Endothelial cell of hepatic sinusoid (primary cell): ENCODE data around the gene CREB3L1.

Experiments
- in situ Hi-C: cut with HindIII; loops from 2 replicates; pipeline ENCODE4 v1.10.0; 2017; ENCODE audit warnings: low sequenced_read_pairs

CREB3L1 gene

GRCh38 chr11:46360878-46361277 is 83.4 kb downstream of the CREB3L1 start:
- in situ Hi-C loops: no loop called here

GRCh38 chr11:46361283-46362155 is 84.1 kb downstream of the CREB3L1 start:
- in situ Hi-C loops: no loop called here

- in situ Hi-C loops: no loop called here
Observed at GRCh38 chr11:46362156-46363030, 84.9 kb downstream of the CREB3L1 start.

- in situ Hi-C loops: no loop called here
Observed at GRCh38 chr11:46363031-46363407, 85.6 kb downstream of the CREB3L1 start.

GRCh38 chr11:46363455-46364005 is 86.1 kb downstream of the CREB3L1 start:
- in situ Hi-C loops: no loop called here

GRCh38 chr11:46364056-46364455 is 86.6 kb downstream of the CREB3L1 start:
- in situ Hi-C loops: no loop called here

GRCh38 chr11:46364791-46365190 is 87.3 kb downstream of the CREB3L1 start:
- in situ Hi-C loops: no loop called here

GRCh38 chr11:46366260-46366659 is 88.8 kb downstream of the CREB3L1 start:
- in situ Hi-C loops: no loop called here

- in situ Hi-C loops: no loop called here
Observed at GRCh38 chr11:46366661-46367161, 89.2 kb downstream of the CREB3L1 start.

- in situ Hi-C loops: no loop called here
Observed at GRCh38 chr11:46367244-46367915, 89.9 kb downstream of the CREB3L1 start.

- in situ Hi-C loops: no loop called here
Observed at GRCh38 chr11:46367916-46368267, 90.4 kb downstream of the CREB3L1 start.

- in situ Hi-C loops: no loop called here
Observed at GRCh38 chr11:46369458-46370152, 92.1 kb downstream of the CREB3L1 start.

GRCh38 chr11:46370253-46370652 is 92.8 kb downstream of the CREB3L1 start:
- in situ Hi-C loops: no loop called here
